ENCODE measurements around the gene TSEN54.

The TSEN54 gene

GRCh38 chr17:75573540-75573957, 57.2 kb downstream of the TSEN54 start:
- Mint-ChIP-seq H3K27me3 (ENCODE audit: low read depth) (no peaks in the 10 kb centered on the region), H3K27ac (no peak overlapping the region), H3K9me3 (no peaks in the 10 kb centered on the region), H3K4me3 (no peak overlapping the region), H3K4me1 (ENCODE audit: low read depth) (peaks cover 5% of the 10 kb centered on the region), H3K36me3 (ENCODE audit: low read depth) (no peaks in the 10 kb centered on the region)

GRCh38 chr17:75573994-75574393, 57.7 kb downstream of the TSEN54 start:
- H3K4me3 Mint-ChIP-seq: no peak overlapping the region
- no peaks in the 10 kb centered on the region for H3K36me3 Mint-ChIP-seq (ENCODE audit: low read depth)
- peaks cover 5% of the 10 kb centered on the region for H3K4me1 Mint-ChIP-seq (ENCODE audit: low read depth)
- no peaks in the 10 kb centered on the region for H3K27me3 Mint-ChIP-seq (ENCODE audit: low read depth)
- no peak overlapping the region for H3K27ac Mint-ChIP-seq
- no peaks in the 10 kb centered on the region for H3K9me3 Mint-ChIP-seq

Measured in T-helper 1 cell treated with Interleukin-12 subunit alpha and Interleukin-12 subunit beta and Interleukin-4 antibody, amounts not matched to agents 30 μg/mL and 1 μg/mL, for 36 hours (primary cell).